Measurements from ENCODE around the gene NLGN1.
A peak's percentile ranks its signal among the peaks of the same experiment; 100 is the strongest.

Gene NLGN1

DNA sequence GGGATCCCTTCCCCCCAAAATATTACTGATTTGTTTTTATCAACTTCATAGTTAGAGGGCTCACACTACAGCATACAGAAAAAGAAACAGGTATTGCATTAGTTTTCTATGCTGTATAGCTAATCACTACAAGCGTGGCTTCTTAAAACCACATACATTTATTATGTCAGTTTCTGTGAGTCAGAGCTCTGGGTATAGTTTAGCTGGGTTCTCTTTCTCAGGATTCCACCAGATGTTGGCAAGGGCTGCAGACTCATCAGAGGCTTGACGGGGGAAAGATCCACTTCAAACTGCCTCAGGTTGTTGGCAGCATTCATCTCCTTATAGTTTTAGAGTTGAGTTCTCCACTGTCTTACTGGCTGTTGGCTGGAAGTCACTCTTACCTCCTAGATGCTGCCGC, 328.0 kb downstream of the NLGN1 start:
- DNase-seq (ENCODE audit: low read depth), result peak; percentile 46

DNA sequence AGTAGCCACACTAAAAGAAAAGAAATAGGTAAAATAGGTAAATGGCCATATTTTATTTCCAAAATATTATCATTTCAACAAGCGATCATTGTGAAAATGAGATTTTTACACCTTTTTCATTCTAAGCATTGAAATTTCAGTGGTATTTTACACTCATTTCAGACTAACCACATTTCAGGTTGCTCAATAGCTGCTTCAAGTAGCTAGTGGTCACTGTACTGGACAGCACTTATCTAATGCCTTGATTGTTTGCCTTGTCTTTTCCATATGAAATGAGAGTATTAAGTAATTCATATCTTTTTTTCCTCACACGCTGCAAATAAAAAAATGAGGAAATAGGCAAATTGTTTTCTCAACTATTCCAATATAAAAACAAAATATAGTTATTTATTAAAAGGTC, 332.8 kb downstream of the NLGN1 start:
- DNase-seq (ENCODE audit: low read depth), result no peak

GRCh38 chr3:173732237-173732636, 334.7 kb downstream of the NLGN1 start:
- peak; percentile 80 for DNase-seq (ENCODE audit: low read depth)

- peak; percentile 64 for DNase-seq (ENCODE audit: low read depth)
These were observed 335.6 kb downstream of the NLGN1 start for GRCh38 chr3:173733029-173733652.

DNA sequence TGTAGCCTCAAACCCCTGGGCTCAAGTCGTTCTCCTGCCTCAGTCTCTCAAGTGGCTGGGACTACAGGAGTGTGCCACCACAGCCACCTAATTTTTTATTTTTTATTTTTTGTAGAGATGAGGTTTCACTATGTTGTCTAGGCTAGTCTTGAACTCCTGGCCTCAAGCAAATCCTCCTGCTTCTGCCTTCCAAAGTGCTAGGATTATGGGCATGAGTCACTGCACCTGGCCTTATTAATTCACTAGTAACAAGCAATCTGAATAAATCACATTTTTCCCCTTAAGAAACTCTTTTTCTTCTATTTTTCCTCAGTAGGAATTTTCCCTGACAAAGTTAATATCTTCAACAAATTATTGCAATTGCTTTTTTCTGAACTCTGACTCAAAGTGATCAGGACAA, 336.9 kb downstream of the NLGN1 start:
- no peak for DNase-seq (ENCODE audit: low read depth)

- DNase-seq (ENCODE audit: low read depth), result peak; percentile 44
These were observed 337.4 kb downstream of the NLGN1 start for GRCh38 chr3:173734895-173735294.

- DNase-seq (ENCODE audit: low read depth), result no peak
These were observed 338.3 kb downstream of the NLGN1 start for GRCh38 chr3:173735841-173736240.

DNA sequence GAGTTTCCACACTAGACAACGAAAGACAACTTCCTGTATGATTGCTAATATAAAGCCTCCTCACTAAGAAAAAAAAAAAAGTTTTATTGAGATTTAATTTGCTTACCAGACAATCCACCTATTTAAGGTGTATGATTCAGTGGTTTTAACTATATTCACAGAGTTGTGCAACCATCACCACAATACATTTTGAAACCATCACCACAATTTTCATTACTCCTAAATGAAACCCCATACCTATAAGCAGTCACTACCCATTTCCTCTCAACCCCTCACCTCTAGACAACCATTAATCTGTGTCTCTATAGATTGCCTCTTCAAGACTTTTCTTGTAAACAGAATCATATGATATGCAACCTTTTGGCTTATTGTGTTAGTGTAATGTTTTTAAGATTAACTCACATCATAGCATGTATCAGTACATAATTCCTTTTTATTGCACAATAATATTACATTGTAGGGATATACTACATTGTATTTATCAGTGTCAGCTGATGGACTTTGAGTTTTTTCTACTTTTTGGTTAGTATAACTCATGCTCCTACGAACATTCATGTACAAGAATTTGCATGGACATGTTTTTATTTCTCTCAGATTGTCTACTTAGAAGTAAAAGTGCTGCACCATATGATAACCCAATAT, 339.7 kb downstream of the NLGN1 start:
- no peak for DNase-seq (ENCODE audit: low read depth)

DNA sequence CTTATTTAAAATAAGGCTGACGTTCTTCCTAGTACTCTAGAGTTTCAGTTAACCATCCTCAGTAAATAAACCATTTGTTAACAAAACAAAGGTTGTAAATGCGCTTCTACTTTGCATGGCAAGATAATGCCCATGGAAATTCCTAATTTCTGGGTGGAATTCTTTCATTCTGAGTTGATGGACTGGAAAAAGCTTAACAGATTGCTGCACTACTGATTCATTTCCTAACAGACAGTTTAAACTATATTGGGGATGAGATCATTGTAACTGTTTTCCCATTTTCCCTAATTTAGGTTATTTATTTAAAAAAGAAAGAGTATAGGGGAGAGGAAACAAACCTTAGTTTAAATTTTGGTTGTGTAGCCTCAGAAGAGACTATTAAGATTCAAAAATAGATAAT, 342.2 kb downstream of the NLGN1 start:
- DNase-seq (ENCODE audit: low read depth), result peak; percentile 90

GRCh38 chr3:173742491-173742890, 344.9 kb downstream of the NLGN1 start:
- no peak for DNase-seq (ENCODE audit: low read depth)

DNA sequence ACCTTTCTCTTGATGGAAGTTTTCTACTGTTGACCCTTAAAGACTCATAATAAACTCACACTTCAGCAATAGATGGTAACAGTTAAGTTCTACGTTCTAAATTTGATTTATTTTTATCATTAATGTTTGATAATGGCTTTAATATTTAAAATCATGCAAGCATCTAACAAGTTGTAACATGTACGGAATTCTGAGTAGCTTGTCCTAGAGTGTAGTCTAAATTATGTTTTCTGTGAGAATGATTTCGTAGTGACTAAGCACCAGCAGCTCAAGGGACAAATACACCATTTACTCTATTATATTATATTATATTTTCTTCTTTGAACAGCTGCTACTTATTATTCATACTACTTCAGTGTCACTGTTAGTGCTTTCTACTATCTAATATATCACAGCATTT, 345.6 kb downstream of the NLGN1 start:
- DNase-seq (ENCODE audit: low read depth), result peak; percentile 52

DNA sequence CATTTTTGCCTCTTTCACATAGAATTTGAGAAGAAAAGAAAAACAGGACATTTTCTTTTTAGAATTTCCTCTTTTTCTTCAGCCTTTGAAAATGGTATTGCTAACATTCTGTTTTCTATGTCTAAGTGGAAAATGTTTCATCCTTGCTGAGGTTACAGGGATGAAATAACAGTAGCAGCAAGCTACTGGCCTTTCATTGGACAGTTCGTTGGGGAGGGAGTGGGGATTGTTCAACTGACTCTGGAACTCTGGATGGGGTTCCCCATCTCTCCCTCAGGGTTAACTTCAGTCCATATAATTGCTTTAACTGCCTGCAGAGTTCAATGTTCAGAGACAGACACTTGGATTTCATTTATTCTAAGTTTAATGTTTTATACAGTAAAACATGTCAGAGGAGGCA, 346.0 kb downstream of the NLGN1 start:
- DNase-seq (ENCODE audit: low read depth), result no peak

DNA sequence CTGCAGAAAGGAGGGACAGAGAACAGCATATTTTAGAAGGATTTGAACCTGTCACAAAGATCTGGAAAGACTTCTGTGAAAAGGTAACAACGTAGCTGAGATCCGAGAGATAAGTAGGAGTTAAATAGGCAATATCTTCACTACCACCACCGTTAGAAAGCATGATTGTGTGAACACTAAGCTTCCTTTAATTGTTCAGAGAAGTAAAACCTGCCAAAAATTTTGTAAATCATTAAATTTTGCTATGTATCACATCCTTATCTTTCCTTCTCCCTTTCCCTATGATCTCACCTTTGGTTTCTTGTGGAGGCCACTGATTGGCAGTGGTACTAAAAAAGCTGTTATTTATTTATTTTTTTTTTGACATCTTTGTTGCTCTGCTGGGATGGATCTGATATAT, 346.9 kb downstream of the NLGN1 start:
- DNase-seq (ENCODE audit: low read depth), result no peak

DNA sequence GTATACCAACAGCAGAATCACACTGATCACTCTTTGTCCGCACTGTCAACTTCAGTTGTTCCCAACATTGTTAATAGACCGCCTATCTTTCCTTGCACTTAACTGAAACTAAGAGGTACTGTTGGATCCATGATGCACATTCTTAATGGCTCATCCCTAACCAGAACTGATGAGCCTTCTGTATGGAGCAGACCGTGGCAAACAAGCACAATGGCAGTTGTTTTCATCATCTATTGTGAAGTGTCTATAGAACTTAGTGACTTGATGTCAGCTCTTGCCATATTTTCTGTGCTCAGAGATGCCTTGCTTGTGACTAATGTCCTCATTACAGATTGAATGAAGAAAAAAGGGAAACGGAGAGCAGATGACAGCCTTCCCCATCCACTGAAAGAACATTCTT, 347.4 kb downstream of the NLGN1 start:
- no peak for DNase-seq (ENCODE audit: low read depth)

DNA sequence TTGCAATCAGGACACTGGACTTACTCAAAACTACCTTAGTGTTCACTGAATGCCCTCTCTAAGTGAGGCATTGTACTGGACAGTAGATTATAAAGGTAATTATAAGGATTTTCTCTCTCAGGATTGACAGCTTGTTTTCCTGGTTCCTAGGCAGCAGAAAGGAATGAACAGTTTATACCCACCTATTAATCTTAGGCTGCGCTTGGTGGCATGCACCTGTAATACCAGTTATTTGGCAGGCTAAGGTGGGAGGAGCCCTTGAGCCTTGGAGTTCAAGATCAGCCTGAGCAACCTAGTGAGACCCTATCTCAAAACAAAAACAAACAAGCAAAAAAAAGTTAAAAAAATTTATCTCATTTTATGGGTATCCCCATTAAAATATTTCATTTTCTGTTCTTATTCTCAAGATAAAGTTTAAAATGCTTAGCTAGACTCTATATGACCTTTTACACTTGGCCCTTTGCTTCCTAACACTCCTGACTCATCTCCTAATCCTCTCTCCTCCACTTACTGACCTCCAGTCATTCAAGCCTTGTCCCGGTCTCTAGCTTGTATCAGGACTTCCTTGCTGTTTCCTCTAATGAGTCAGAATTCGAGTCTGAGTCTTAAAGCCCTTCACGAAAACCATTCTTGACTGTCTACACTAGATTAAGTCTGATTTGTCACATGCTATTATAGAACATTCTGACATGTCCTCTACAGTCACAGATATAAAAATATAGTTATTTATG, 348.6 kb downstream of the NLGN1 start:
- DNase-seq (ENCODE audit: low read depth), result peak; percentile 87

DNA sequence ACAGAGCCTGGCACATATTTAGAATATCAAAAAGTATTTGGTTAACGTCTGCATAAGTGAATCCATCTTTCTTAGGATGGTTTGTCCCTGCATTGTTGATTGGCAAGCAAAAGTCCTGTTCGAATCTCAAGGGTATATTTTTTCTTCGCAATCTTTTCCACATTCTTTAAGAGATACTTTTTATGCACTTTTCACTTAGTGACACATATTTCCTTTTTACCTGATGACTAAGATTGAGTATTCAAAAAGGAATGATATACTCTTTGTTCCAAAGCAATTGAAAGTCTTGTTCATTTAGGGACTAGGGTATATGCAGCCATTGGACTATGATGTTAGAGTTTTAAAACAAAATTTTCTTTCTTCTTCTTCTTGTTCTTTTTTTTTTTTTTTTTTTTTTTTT, 349.9 kb downstream of the NLGN1 start:
- DNase-seq (ENCODE audit: low read depth), result peak; percentile 65

- no peak for DNase-seq (ENCODE audit: low read depth)
These were observed 350.6 kb downstream of the NLGN1 start for GRCh38 chr3:173748105-173748504.

GRCh38 chr3:173750095-173750494, 352.6 kb downstream of the NLGN1 start:
- DNase-seq (ENCODE audit: low read depth), result peak; percentile 67

GRCh38 chr3:173750591-173750990, 353.0 kb downstream of the NLGN1 start:
- no peak for DNase-seq (ENCODE audit: low read depth)

- peak; percentile 39 for DNase-seq (ENCODE audit: low read depth)
These were observed 356.0 kb downstream of the NLGN1 start for GRCh38 chr3:173753593-173753992.

GRCh38 chr3:173755161-173755560, 357.6 kb downstream of the NLGN1 start:
- no peak for DNase-seq (ENCODE audit: low read depth)

DNA sequence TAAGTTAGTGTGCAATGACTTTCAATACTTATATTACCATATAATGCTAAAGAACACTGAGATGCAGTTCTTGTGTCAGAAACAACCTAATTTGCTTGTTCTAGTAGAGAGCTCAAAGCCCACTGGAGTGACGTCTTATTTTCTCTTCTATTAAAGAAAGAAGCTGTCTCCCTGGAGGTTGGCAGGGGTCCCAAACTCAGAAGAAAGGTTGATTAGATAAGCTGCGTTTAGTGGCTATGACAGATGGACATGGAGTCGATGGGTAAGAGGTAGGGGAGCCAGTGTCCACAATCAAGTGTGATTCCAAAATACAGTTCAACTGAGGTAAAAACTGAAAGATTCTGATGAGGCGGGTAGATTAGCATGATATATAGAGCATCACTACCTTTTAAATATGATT, 363.6 kb downstream of the NLGN1 start:
- DNase-seq (ENCODE audit: low read depth), result no peak

DNA sequence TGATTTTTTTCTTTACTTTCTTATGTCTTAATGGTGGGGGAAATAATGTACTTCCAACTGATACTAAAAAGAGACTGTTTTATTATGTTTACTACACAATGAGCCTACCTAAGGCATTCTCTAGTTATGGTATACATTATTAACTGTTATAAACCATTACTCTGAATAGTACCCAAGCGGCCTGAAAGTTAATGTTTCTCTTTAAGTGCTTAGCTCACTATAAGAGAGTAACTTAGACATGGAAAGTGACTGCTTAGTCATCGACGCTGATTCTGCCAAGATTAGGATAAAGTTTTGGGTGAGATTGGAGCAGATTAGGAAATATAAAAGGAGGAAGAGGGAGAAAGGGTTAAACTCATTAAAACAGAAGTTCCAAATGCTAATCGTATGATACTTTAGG, 365.0 kb downstream of the NLGN1 start:
- DNase-seq (ENCODE audit: low read depth), result peak; percentile 36

Measured in EH (cell line).